Left ventricle myocardium inferior (tissue), 1 donor: ENCODE data around the gene APLP2. TPM values are rescaled to one million over a fixed set of nuclear protein-coding genes. Genes with fewer than 3 reads are reported as not detected.

Source experiments
- DNase-seq: peaks from one replicate; pipeline ENCODE4 v3.0.0-alpha.2; 2020
- H3K27ac ChIP-seq: fragments of 200-600 bp; replicated peaks from 2 replicates; pipeline ENCODE4 v1.8.0; 2021
- H3K27me3 ChIP-seq: fragments of 200-600 bp; 2 replicates; pipeline ENCODE4 v1.8.0; 2021; ENCODE audit warnings: low read depth
- H3K36me3 ChIP-seq: fragments of 200-600 bp; 2 replicates; pipeline ENCODE4 v1.8.0; 2021
- H3K4me1 ChIP-seq: fragments of 200-600 bp; 2 replicates; pipeline ENCODE4 v1.8.0; 2021
- H3K4me3 ChIP-seq: fragments of 200-600 bp; 2 replicates; pipeline ENCODE4 v1.8.0; 2021; ENCODE audit warnings: mild to moderate bottlenecking, moderate library complexity
- H3K9me3 ChIP-seq: fragments of 200-600 bp; replicated peaks from 2 replicates; pipeline ENCODE4 v1.8.0; 2021
- intact Hi-C: fragments of 100-400 bp; cut with micrococcal nuclease; formaldehyde crosslinking; loops from one replicate; pipeline ENCODE4 v1.11.0; 2022
- total RNA-seq: library from RNA; stranded (reverse); fragmentation: NEBNext Ultra II Directional; extraction: Animal tissue kit (Norgen Biotek cat#: 25700); gene quantifications from one replicate; pipeline ENCODE4 v1.2.1, GENCODE V29; 2021
- TF ChIP-seq, protein P1 (sequence below): fragments of 200-600 bp; IDR thresholded peaks from 2 replicates; pipeline ENCODE4 v1.8.0; 2021; ENCODE audit warnings: antibody characterized with exemption, mild to moderate bottlenecking, borderline replicate concordance
- donor health status: DM: no; HTN: yes; CAD: no; lungs with severe emphysema.

Gene APLP2
- total RNA-seq, 1 donor from 2014 or later: 325 TPM

DNA sequence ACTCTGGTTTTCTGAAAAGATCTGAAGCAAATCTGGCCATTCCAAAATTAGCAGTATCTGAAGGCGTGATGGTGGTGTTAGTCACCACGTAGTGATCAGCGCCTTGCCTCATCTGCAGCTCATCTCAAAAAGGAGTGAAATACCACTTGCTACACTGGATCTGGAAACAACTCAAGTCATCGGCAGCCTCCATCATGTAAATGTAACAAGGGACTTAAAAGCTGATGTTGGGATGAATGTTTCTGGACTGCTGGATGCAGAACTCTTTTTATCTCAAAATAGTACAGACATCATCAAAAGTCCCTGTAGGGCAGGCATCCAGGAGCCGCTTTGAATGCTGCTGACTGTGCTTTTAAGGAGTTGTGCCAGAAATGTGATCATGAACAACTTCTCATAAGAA is 14.1 kb upstream of the APLP2 start:
- TF ChIP-seq, protein P1, sequence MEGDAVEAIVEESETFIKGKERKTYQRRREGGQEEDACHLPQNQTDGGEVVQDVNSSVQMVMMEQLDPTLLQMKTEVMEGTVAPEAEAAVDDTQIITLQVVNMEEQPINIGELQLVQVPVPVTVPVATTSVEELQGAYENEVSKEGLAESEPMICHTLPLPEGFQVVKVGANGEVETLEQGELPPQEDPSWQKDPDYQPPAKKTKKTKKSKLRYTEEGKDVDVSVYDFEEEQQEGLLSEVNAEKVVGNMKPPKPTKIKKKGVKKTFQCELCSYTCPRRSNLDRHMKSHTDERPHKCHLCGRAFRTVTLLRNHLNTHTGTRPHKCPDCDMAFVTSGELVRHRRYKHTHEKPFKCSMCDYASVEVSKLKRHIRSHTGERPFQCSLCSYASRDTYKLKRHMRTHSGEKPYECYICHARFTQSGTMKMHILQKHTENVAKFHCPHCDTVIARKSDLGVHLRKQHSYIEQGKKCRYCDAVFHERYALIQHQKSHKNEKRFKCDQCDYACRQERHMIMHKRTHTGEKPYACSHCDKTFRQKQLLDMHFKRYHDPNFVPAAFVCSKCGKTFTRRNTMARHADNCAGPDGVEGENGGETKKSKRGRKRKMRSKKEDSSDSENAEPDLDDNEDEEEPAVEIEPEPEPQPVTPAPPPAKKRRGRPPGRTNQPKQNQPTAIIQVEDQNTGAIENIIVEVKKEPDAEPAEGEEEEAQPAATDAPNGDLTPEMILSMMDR: no peak
- peaks cover 5% of the 10 kb centered on the region for H3K4me1 ChIP-seq
- peaks cover 29% of the 10 kb centered on the region for H3K27me3 ChIP-seq
- no peak for DNase-seq
- peaks cover 4% of the 10 kb centered on the region for H3K9me3 ChIP-seq
- no peaks in the 10 kb centered on the region for H3K36me3 ChIP-seq
- intact Hi-C loops: no loop called here
- no peak overlapping the region for H3K27ac ChIP-seq
- no peak overlapping the region for H3K4me3 ChIP-seq

DNA sequence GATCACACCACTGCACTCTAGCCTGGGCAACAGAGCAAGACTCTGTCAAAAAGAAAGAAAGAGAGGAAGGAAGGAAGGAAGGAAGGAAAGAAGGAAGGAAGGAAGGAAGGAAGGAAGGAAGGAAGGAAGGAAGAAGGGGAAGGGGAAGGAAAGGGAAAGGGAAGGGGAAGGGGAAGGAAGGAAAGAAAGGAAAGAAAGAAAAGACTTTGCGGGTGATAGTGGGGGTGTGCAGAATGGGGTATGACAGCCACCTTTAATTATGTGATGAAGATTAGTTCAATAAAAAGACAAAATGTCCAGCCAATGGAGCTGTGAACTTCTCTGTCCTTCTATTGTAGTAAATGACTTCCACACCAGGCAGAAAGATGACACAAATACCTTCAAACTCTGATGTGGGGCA is 8.7 kb upstream of the APLP2 start:
- Histone ChIP-seq H3K27me3 (peaks cover 34% of the 10 kb centered on the region), H3K9me3 (no peaks in the 10 kb centered on the region), H3K4me1 (no peaks in the 10 kb centered on the region), H3K36me3 (no peaks in the 10 kb centered on the region), H3K27ac (no peak overlapping the region), H3K4me3 (no peak overlapping the region)
- TF ChIP-seq, protein P1: no peak
- intact Hi-C loops: no loop called here
- DNase-seq: no peak

DNA sequence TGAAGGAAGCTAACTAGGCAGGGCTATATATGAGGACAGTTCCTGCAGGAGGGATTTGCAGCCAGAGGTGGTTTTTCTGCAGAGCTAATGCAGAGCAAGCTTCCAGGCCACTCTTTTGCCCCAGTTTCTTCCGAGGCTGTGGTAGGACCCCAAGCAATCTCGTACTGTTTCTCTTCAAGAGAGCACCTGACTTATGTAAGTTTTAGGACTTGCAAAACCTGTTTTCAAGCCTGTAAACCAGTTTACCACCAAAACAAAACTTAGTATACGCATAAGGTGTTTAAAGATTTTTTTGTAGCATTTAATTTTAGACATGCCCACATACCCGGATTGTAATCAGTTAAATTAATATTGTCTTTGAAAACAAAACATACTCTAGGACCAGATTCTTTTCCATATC is 7.7 kb upstream of the APLP2 start:
- no peaks in the 10 kb centered on the region for H3K9me3 ChIP-seq
- no peaks in the 10 kb centered on the region for H3K4me1 ChIP-seq
- TF ChIP-seq, protein P1: no peak
- no peak overlapping the region for H3K27ac ChIP-seq
- H3K36me3 ChIP-seq: no peaks in the 10 kb centered on the region
- no peak overlapping the region for H3K4me3 ChIP-seq
- DNase-seq: no peak
- intact Hi-C loops: no loop called here
- H3K27me3 ChIP-seq: peaks cover 34% of the 10 kb centered on the region

DNA sequence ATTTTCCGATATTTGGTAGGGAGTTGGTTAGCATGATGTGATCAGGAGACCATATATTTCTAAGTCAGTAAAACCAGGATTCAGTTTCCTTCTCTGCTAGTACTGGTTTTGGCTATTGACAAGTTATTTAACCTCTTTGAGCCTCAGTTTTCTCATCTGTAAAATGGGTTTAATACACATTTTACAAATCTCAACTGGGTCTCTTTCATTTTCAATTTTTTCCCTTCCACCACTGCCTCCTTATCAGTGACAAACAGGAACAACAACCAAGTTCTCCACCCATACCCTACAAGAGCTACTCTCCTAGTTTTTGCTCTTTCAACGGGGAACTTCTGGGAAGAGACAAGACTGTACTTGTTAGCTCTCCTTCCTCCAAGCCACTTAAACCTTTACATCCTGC is 6.2 kb upstream of the APLP2 start:
- TF ChIP-seq, protein P1: no peak

DNA sequence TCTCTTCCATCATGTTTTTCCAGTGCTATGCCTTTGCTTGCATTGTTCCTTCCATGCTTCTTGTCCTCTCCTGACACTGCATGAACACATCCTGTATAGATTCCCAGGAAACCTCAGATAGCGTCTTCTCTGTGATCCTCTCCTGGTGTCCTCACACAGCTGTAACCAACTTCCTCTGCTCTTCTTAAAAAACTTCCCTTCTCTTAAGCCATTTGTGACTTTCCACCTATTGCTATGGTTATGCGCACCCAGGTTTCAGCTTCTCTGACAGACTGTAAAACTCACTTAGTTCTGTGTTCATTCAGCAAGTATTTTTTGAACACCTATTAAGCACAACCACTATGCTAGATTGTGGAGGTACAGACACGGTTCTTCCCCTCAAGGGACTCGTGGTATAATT is 5.1 kb upstream of the APLP2 start:
- Histone ChIP-seq H3K9me3 (no peaks in the 10 kb centered on the region), H3K27ac (no peak overlapping the region), H3K27me3 (peaks cover 13% of the 10 kb centered on the region), H3K4me3 (no peak overlapping the region), H3K4me1 (peaks cover 16% of the 10 kb centered on the region), H3K36me3 (no peaks in the 10 kb centered on the region)
- intact Hi-C loops: no loop called here
- no peak for DNase-seq
- TF ChIP-seq, protein P1: no peak

More for the DNA sequence above, 6.2 kb upstream of the APLP2 start:
- Histone ChIP-seq H3K4me1 (peaks cover 6% of the 10 kb centered on the region), H3K9me3 (no peaks in the 10 kb centered on the region), H3K27ac (no peak overlapping the region), H3K27me3 (peaks cover 24% of the 10 kb centered on the region), H3K4me3 (no peak overlapping the region), H3K36me3 (no peaks in the 10 kb centered on the region)
- DNase-seq: no peak
- intact Hi-C loops: no loop called here

DNA sequence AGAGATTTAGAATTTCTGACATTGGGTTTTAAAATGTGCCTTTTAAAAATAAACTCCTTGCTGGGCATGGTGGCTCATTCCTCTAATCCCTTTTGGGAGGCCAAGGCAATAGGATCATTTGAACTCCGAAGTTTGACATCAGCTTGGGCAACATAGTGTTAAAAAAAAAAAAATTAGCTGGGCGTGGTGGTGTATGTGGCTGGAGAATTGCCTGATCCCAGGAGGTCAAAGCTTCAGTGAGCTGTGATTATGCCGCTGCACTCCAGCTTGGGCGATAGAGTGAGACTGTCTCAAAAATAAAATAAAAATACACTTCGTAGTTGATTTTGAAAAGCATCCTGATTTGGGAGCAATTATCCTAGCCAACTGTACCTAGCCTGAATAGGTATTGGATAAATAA is 3.4 kb upstream of the APLP2 start:
- Histone ChIP-seq H3K36me3 (no peaks in the 10 kb centered on the region), H3K4me1 (peaks cover 22% of the 10 kb centered on the region), H3K27me3 (peaks cover 2% of the 10 kb centered on the region), H3K27ac (no peak overlapping the region), H3K9me3 (no peaks in the 10 kb centered on the region), H3K4me3 (no peak overlapping the region)
- intact Hi-C loops: loop anchor here (5.0 kb wide), 1 partner anchor 59 kb away; no protein-coding TSS in a partner anchor
- TF ChIP-seq, protein P1: no peak
- no peak for DNase-seq
